HL-60 (cell line): Measurements from ENCODE around the gene LRFN2.

ENCODE experiments used
- CTCF ChIP-seq: IDR thresholded peaks from one replicate; pipeline ENCODE4 v1.5.1; 2011; ENCODE audit warnings: low read length, control low read depth, inconsistent platforms; ENCODE audit not compliant: insufficient read depth
- GABPA ChIP-seq: IDR thresholded peaks from 2 replicates; pipeline ENCODE4 v1.6.1; 2012; ENCODE audit warnings: low read depth
- POLR2AphosphoS5 ChIP-seq: IDR thresholded peaks from 2 replicates; pipeline ENCODE4 v1.6.1; 2012; ENCODE audit warnings: low read depth
- REST ChIP-seq: IDR thresholded peaks from 2 replicates; pipeline ENCODE4 v1.6.1; 2012; ENCODE audit warnings: low read depth; ENCODE audit not compliant: insufficient replicate concordance
- SPI1 ChIP-seq: IDR thresholded peaks from 2 replicates; pipeline ENCODE4 v1.6.1; 2012; ENCODE audit warnings: low read depth, mild to moderate bottlenecking, borderline replicate concordance

- no peak for TF ChIP-seq CTCF
- no peak for TF ChIP-seq POLR2AphosphoS5
- no peak for TF ChIP-seq REST
- no peak for TF ChIP-seq GABPA
- no peak for TF ChIP-seq SPI1
Observed at GRCh38 chr6:40568062-40568708, 19.0 kb downstream of the LRFN2 start.
